ENCODE results near the gene COA1. TPM values are rescaled to one million over a fixed set of nuclear protein-coding genes. Genes with fewer than 3 reads are reported as not detected.

COA1 gene
- total and polyA plus RNA-seq, 9 donors = 33.2 to 67.7 (median 51.7) TPM

GRCh38 chr7:43648473-43649406 is 80.6 kb downstream of the COA1 start:
- Histone ChIP-seq H3K27ac (peak overlapping the region; percentile 38 to 75), H3K4me3 (no peak overlapping the region), H3K4me1 (ENCODE audit: insufficient read depth) (peaks cover 41% of the 10 kb centered on the region), H3K27me3 (no peaks in the 10 kb centered on the region), H3K9me3 (no peaks in the 10 kb centered on the region), H3K36me3 (no peaks in the 10 kb centered on the region)
- 15 to 21% (median 20%) methylated on average over 8 of the region's 8 CpGs for WGBS, 3 donors
- DNase-seq = no peak
- no peak for TF ChIP-seq POLR2A (IDR thresholded peaks at IDR 0.05)
- no peak for TF ChIP-seq EP300 (IDR thresholded peaks at IDR 0.05)
- TF ChIP-seq, protein P1, sequence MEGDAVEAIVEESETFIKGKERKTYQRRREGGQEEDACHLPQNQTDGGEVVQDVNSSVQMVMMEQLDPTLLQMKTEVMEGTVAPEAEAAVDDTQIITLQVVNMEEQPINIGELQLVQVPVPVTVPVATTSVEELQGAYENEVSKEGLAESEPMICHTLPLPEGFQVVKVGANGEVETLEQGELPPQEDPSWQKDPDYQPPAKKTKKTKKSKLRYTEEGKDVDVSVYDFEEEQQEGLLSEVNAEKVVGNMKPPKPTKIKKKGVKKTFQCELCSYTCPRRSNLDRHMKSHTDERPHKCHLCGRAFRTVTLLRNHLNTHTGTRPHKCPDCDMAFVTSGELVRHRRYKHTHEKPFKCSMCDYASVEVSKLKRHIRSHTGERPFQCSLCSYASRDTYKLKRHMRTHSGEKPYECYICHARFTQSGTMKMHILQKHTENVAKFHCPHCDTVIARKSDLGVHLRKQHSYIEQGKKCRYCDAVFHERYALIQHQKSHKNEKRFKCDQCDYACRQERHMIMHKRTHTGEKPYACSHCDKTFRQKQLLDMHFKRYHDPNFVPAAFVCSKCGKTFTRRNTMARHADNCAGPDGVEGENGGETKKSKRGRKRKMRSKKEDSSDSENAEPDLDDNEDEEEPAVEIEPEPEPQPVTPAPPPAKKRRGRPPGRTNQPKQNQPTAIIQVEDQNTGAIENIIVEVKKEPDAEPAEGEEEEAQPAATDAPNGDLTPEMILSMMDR (IDR thresholded peaks at IDR 0.05) = no peak
- intact Hi-C loops (cut with DNase I) = loop anchor here in 1 of 4 donors (10.0 kb wide), 1 partner anchor 64 kb away; the partner anchor contains the start of gene STK17A

DNA sequence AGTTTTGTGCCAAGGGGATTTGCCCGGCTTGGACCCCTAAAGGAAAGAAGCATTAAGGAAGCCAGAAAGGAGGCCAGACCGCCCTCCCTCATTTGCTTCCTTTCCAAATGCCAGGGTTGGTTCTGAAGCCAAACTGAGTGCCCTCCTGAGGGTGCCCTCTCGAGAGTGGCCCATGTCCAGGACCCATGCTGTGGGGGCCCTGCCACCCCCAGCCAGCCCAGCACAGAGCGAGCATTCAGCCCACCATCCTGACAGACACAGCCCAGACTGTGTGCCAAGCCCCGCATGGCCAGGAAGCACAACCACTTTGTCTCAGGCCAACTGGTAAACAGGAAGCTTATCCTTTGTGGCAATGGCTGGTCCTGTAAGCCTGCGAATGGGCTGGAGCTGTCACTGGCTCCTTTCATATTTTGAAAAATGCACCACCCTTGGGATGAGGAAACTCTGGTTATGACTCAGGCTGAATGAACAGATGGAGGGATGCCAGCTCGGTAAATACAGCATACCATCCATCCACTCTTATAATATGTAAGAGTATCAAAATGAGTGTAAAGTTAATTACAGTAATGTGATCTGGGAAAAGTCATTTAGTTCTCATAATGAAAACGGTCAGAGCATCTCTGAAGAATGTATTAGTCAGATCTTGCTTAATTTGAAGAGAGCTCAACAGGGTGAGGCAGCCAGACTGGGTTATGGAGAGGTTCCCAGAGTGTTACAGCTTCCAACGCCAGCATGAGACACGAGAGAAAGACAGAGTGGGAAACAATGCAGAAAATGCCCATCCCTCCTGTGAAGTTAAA is 81.5 kb downstream of the COA1 start:
- Histone ChIP-seq H3K36me3 (no peaks in the 10 kb centered on the region), H3K4me3 (no peak overlapping the region), H3K27ac (peak overlapping the region; percentile 63 to 75), H3K27me3 (no peaks in the 10 kb centered on the region), H3K9me3 (no peaks in the 10 kb centered on the region), H3K4me1 (ENCODE audit: insufficient read depth) (peaks cover 40% of the 10 kb centered on the region)
- 16 to 21% (median 18%) methylated on average over 10 of the region's 10 CpGs for WGBS, 3 donors
- intact Hi-C loops (cut with DNase I) = loop anchor here in 1 of 4 donors (10.0 kb wide), 1 partner anchor 63 kb away; the partner anchor contains the start of gene STK17A
- peak in 4 of 5 donors; percentile 51 to 70 (median 52) for DNase-seq
- TF ChIP-seq EP300 (IDR thresholded peaks at IDR 0.05) = no peak

DNA sequence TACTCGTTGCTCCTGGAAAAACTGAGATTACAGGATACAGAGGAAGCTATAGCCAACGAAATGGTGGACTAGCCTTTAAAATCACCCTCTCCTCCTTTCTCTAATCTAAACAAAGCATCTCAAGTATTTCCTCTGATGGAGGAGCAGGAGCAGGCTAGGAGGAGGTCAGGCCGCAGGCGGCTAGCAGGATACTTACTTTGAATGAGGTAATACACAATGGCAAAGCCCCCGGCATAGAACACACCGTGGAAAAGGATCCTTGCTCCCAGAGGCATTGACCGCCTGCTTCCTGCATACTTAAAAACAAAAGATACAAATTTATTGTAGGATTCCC is 82.0 kb downstream of the COA1 start:
- H3K27me3 ChIP-seq = no peaks in the 10 kb centered on the region
- DNase-seq = no peak
- TF ChIP-seq, protein P1 (IDR thresholded peaks at IDR 0.05) = no peak
- no peak for TF ChIP-seq EP300 (IDR thresholded peaks at IDR 0.05)
- TF ChIP-seq POLR2A (IDR thresholded peaks at IDR 0.05) = no peak
- H3K4me1 ChIP-seq (ENCODE audit: insufficient read depth) = peaks cover 39% of the 10 kb centered on the region
- 29 to 33% (median 31%) methylated on average over 7 of the region's 7 CpGs for WGBS, 3 donors
- intact Hi-C loops (cut with DNase I) = loop anchor here in 1 of 4 donors (10.0 kb wide), 1 partner anchor 63 kb away; the partner anchor contains the start of gene STK17A
- peak overlapping the region; percentile 63 to 75 for H3K27ac ChIP-seq
- no peak overlapping the region for H3K4me3 ChIP-seq
- H3K36me3 ChIP-seq = no peaks in the 10 kb centered on the region
- no peaks in the 10 kb centered on the region for H3K9me3 ChIP-seq

- no peaks in the 10 kb centered on the region for H3K9me3 ChIP-seq
- 21 to 34% (median 28%) methylated on average over 8 of the region's 8 CpGs for WGBS, 3 donors
- TF ChIP-seq POLR2A (IDR thresholded peaks at IDR 0.05) (no peak), EP300 (IDR thresholded peaks at IDR 0.05) (no peak)
- TF ChIP-seq, protein P1 (IDR thresholded peaks at IDR 0.05) = no peak
- no peaks in the 10 kb centered on the region for H3K27me3 ChIP-seq
- intact Hi-C loops (cut with DNase I) = loop anchor here in 1 of 4 donors (10.0 kb wide), 1 partner anchor 62 kb away; the partner anchor contains the start of gene STK17A
- H3K36me3 ChIP-seq = no peaks in the 10 kb centered on the region
- peaks cover 38% of the 10 kb centered on the region for H3K4me1 ChIP-seq (ENCODE audit: insufficient read depth)
- peak overlapping the region; percentile 63 to 75 for H3K27ac ChIP-seq
- no peak overlapping the region for H3K4me3 ChIP-seq
- no peak for DNase-seq
These were observed 82.6 kb downstream of the COA1 start for GRCh38 chr7:43646603-43647338.

All from ovary (tissue), 9 donors.